Tongue (tissue), 2 donors: ENCODE measurements around the gene KCNT1. TPM values are rescaled to one million over a fixed set of nuclear protein-coding genes. Genes with fewer than 3 reads are reported as not detected.

Experiments used
- DNase-seq: peaks from one replicate; pipeline ENCODE4 v3.0.0-alpha.2; 2015
- total RNA-seq: library from RNA; depleted of rRNA; stranded (reverse); fragments of >200 nt; gene quantifications from one replicate; pipeline ENCODE4 v1.2.3, GENCODE V29; 2014

KCNT1 gene
- total RNA-seq, 1 donor from 2014 or later, result 2.8 TPM

- DNase-seq, result no peak
Measured at GRCh38 chr9:135673941-135674340, 28.0 kb upstream of the KCNT1 start.

- no peak for DNase-seq
Measured at GRCh38 chr9:135674977-135675376, 27.0 kb upstream of the KCNT1 start.

- no peak for DNase-seq
Measured at GRCh38 chr9:135676891-135677290, 25.1 kb upstream of the KCNT1 start.

GRCh38 chr9:135677641-135678168 is 24.3 kb upstream of the KCNT1 start:
- no peak for DNase-seq

- DNase-seq, result no peak
Measured at GRCh38 chr9:135678236-135679017, 23.6 kb upstream of the KCNT1 start.

- DNase-seq, result no peak
Measured at GRCh38 chr9:135680056-135680455, 21.9 kb upstream of the KCNT1 start.

GRCh38 chr9:135681161-135681560 is 20.8 kb upstream of the KCNT1 start:
- DNase-seq, result no peak

- DNase-seq, result no peak
Measured at GRCh38 chr9:135683401-135684034, 18.5 kb upstream of the KCNT1 start.

- DNase-seq, result no peak
Measured at GRCh38 chr9:135684691-135685090, 17.3 kb upstream of the KCNT1 start.

- DNase-seq, result no peak
Measured at GRCh38 chr9:135687216-135687615, 14.8 kb upstream of the KCNT1 start.

GRCh38 chr9:135689011-135689410 is 13.0 kb upstream of the KCNT1 start:
- DNase-seq, result no peak

- DNase-seq, result no peak
Measured at GRCh38 chr9:135690836-135691570, 11.0 kb upstream of the KCNT1 start.

- DNase-seq, result no peak
Measured at GRCh38 chr9:135692410-135692809, 9.6 kb upstream of the KCNT1 start.

GRCh38 chr9:135693265-135693664 is 8.7 kb upstream of the KCNT1 start:
- DNase-seq, result no peak

- no peak for DNase-seq
Measured at GRCh38 chr9:135693771-135694170, 8.2 kb upstream of the KCNT1 start.

- DNase-seq, result no peak
Measured at GRCh38 chr9:135694414-135694813, 7.6 kb upstream of the KCNT1 start.

- DNase-seq, result no peak
Measured at GRCh38 chr9:135695036-135695435, 6.9 kb upstream of the KCNT1 start.

- no peak for DNase-seq
Measured at GRCh38 chr9:135695642-135696041, 6.3 kb upstream of the KCNT1 start.

- no peak for DNase-seq
Measured at GRCh38 chr9:135696446-135696845, 5.5 kb upstream of the KCNT1 start.

GRCh38 chr9:135697226-135697625 is 4.8 kb upstream of the KCNT1 start:
- no peak for DNase-seq

GRCh38 chr9:135698236-135698635 is 3.7 kb upstream of the KCNT1 start:
- DNase-seq, result no peak

- no peak for DNase-seq
Measured at GRCh38 chr9:135698767-135699166, 3.2 kb upstream of the KCNT1 start.

GRCh38 chr9:135699440-135699839 is 2.5 kb upstream of the KCNT1 start, which contains the start of gene SOHLH1:
Gene SOHLH1, minus strand, starts transcription at chr9:135699481. Its CDS starts 14 bp downstream, at chr9:135699467.
- DNase-seq, result no peak
